ENCODE data around the gene RNF141.

RNF141 gene

GRCh38 chr11:10500757-10501684 is 40.0 kb downstream of the RNF141 start:
- no peak overlapping the region for H3K4me3 ChIP-seq (ENCODE audit: low read length)
- TF ChIP-seq CTCF (conservative IDR thresholded peaks at IDR 0.05; ENCODE audit: low read depth, low read length) = no peak
- no peak for DNase-seq (ENCODE audit: low read depth)

- TF ChIP-seq CTCF (conservative IDR thresholded peaks at IDR 0.05; ENCODE audit: low read depth, low read length) = no peak
- no peak for DNase-seq (ENCODE audit: low read depth)
- H3K4me3 ChIP-seq (ENCODE audit: low read length) = no peak overlapping the region
Measured at GRCh38 chr11:10499874-10500601, 40.9 kb downstream of the RNF141 start.

- TF ChIP-seq CTCF (conservative IDR thresholded peaks at IDR 0.05; ENCODE audit: low read depth, low read length) = no peak
- H3K4me3 ChIP-seq (ENCODE audit: low read length) = no peak overlapping the region
- DNase-seq (ENCODE audit: low read depth) = no peak
Measured at GRCh38 chr11:10499452-10499851, 41.5 kb downstream of the RNF141 start.

DNA sequence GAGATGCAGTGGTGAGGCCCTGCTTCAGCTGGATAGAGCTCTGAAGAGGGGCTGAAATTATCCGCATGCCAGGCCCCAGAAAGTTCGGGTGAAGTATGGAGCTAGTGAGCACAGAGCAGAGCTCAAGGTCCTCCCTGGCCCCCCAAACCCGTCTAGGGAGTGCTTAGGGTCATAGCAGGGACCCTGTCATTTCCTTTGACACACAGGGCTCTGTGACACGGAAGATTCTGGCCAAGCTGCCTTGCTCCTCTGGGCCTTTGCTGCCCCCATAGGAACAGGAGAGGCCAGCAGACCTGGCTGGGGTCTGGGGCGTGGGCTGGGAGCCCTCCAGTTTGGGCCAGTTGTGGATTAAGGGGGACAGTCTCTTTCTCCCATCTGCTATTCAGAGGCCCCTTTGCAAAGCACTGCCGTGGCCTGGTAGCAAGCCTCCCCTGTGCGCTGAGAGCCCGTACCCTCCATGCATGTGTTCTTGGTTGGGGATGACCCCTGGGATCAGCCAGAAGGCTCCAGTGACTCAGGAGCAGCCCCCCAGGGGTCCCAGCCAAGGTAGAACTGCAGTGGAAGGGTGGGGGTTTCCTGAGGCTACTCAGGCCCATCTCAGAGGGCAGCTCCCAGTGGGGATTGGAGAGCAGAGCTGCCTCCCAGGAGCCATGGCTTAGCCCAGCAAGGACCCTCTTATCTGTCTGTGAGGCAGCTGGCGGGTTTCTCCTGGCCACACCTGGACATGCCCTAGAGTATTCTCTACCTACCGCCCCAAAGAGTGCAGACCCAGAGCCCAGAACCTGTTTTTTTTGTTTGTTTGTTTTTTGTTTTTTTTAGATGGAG is 42.3 kb downstream of the RNF141 start:
- TF ChIP-seq CTCF (conservative IDR thresholded peaks at IDR 0.05; ENCODE audit: low read depth, low read length) = no peak
- no peak for DNase-seq (ENCODE audit: low read depth)
- no peak overlapping the region for H3K4me3 ChIP-seq (ENCODE audit: low read length)

- H3K4me3 ChIP-seq (ENCODE audit: low read length) = no peak overlapping the region
- no peak for TF ChIP-seq CTCF (conservative IDR thresholded peaks at IDR 0.05; ENCODE audit: low read depth, low read length)
- no peak for DNase-seq (ENCODE audit: low read depth)
Measured at GRCh38 chr11:10498022-10498400, 43.0 kb downstream of the RNF141 start.

DNA sequence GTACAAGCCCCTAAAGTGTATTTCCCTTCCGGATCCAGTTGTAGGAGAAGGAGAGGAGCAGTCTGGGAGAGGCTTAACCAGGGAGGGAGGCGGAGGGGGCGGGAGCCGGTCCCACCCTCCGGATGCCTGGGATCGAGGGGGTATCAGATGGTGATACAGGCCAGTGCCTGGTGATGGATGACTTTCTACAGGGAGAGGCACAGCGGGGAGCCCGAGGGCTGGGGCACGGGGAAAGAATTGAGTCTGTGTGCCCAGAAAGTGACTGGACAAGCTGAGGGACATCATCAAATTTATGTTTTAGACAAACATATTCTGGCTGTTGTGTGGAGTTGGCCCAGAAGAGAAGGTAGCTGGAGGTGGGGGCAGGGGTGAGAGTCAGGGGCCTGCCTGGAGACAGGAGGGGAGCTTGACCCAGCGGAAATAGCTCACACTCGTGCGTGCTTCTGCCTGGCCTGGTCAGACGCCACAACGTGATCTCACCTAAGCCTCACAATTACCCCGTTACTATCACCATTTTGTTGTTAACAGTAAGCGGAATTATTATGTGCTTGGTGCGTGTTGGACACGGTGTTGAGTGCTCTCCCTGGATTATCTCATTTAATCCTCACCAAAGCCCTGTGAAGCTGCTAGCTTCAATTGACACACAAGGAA is 43.5 kb downstream of the RNF141 start:
- no peak for DNase-seq (ENCODE audit: low read depth)
- no peak for TF ChIP-seq CTCF (conservative IDR thresholded peaks at IDR 0.05; ENCODE audit: low read depth, low read length)
- H3K4me3 ChIP-seq (ENCODE audit: low read length) = no peak overlapping the region
